Gastroesophageal sphincter (tissue), 4 donors: Measurements from ENCODE around the gene XCL2. TPM values are rescaled to one million over a fixed set of nuclear protein-coding genes. Genes with fewer than 3 reads are reported as not detected.
"Not testable (repeated sequence)": the region's sequence is repeated elsewhere in the genome, so short reads cannot be mapped to it uniquely, and the experiment has no call there.

ENCODE experiments used
- ATAC-seq: fragments of 150-250 bp; one replicate; pipeline ENCODE4 v1.9.1; 2016; ENCODE audit warnings: mild to moderate bottlenecking, moderate library complexity
- H3K27ac ChIP-seq, 4 donors: fragments of 200-600 bp; sonication (generic) in 3 of 4; 1 replicate in 3 of 4; 2 replicates in 1 of 4; pipeline ENCODE4 v1.5.1; 2016 to 2019
- H3K27me3 ChIP-seq: fragments of 200-600 bp; sonication (generic); one replicate; pipeline ENCODE4 v1.5.1; 2019
- H3K36me3 ChIP-seq, 2 donors: fragments of 200-600 bp; sonication (generic); one replicate each; pipeline ENCODE4 v1.5.1; 2019; ENCODE audit warnings: control low read depth in 1 of 2
- H3K4me1 ChIP-seq, 3 donors: fragments of 200-600 bp; sonication (generic); 1 replicate in 2 of 3; 2 replicates in 1 of 3; pipeline ENCODE4 v1.5.1; 2016 to 2019; ENCODE audit warnings: control low read depth in 2 of 3
- H3K4me3 ChIP-seq, 2 donors: fragments of 200-600 bp; sonication (generic); one replicate each; pipeline ENCODE4 v1.5.1; 2019; ENCODE audit warnings: mild to moderate bottlenecking in 1 of 2, moderate library complexity in 1 of 2
- H3K9me3 ChIP-seq, 3 donors: fragments of 200-600 bp; sonication (generic); one replicate each; pipeline ENCODE4 v1.5.1; 2017 to 2019; ENCODE audit warnings: control low read depth in 2 of 3
- EP300 ChIP-seq: sonication (generic); formaldehyde crosslinking; IDR thresholded peaks from one replicate; pipeline ENCODE4 v1.6.1; 2017; ENCODE audit warnings: antibody characterized with exemption, mild to moderate bottlenecking
- POLR2A ChIP-seq, 2 donors: fragments of 450-650 bp; IDR thresholded peaks; one replicate each; pipeline ENCODE4 v1.6.1; 2017; ENCODE audit warnings: antibody characterized with exemption in 2 of 2, mild to moderate bottlenecking in 2 of 2, moderate library complexity in 1 of 2
- POLR2AphosphoS5 ChIP-seq: sonication (generic); formaldehyde crosslinking; IDR thresholded peaks from one replicate; pipeline ENCODE4 v1.6.1; 2017; ENCODE audit warnings: antibody characterized with exemption
- WGBS, 2 donors: methylation state at CpG; one replicate each; pipeline ENCODE4 v1.1.5; 2018; ENCODE audit warnings: low coverage in 1 of 2; 5-methylcytosine and 5-hydroxymethylcytosine counted together
- total RNA-seq, 4 donors: library from RNA; depleted of rRNA; stranded (reverse); fragments of >200 nt; gene quantifications; one replicate each; pipeline ENCODE4 v1.1.0, GENCODE V29; 2016
- TF ChIP-seq, protein P1 (sequence below), 4 experiments: fragments of 200-600 bp in 2 of 4; fragments of 450-650 bp in 2 of 4; sonication (generic) in 1 of 4; IDR thresholded peaks; one replicate each; pipeline ENCODE4 v1.5.1; 2017 to 2019; ENCODE audit warnings: antibody characterized with exemption in 4 of 4, mild to moderate bottlenecking in 2 of 4, moderate library complexity in 2 of 4

Gene XCL2
- total RNA-seq, 4 donors from 2014 or later: 2.0 TPM; not detected in 3

DNA sequence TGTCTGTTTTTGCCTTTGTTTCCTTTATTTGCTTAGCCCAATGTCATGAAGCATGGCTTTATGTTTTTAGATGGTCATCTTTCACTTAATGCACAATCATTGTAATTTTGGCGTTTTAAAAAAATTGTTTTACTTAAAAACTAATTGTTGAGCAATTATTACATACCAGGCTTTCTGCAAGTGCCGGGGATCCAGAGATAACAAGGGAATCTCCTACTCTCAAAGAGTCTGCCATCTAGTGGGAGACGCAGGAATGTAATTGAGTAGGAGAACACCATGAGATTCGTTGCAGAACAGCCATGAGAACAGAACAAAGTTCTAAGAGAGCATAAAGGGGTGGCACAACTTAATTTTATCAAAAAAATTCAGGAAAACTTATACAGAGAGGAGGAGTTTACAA, 30.4 kb upstream of the XCL2 start:
- not testable (repeated sequence) for H3K4me1 ChIP-seq, ATAC-seq, H3K36me3 ChIP-seq, H3K4me3 ChIP-seq, H3K9me3 ChIP-seq, H3K27me3 ChIP-seq, H3K27ac ChIP-seq
- TF ChIP-seq, protein P1, sequence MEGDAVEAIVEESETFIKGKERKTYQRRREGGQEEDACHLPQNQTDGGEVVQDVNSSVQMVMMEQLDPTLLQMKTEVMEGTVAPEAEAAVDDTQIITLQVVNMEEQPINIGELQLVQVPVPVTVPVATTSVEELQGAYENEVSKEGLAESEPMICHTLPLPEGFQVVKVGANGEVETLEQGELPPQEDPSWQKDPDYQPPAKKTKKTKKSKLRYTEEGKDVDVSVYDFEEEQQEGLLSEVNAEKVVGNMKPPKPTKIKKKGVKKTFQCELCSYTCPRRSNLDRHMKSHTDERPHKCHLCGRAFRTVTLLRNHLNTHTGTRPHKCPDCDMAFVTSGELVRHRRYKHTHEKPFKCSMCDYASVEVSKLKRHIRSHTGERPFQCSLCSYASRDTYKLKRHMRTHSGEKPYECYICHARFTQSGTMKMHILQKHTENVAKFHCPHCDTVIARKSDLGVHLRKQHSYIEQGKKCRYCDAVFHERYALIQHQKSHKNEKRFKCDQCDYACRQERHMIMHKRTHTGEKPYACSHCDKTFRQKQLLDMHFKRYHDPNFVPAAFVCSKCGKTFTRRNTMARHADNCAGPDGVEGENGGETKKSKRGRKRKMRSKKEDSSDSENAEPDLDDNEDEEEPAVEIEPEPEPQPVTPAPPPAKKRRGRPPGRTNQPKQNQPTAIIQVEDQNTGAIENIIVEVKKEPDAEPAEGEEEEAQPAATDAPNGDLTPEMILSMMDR (IDR thresholded peaks at IDR 0.05): peak; percentile 22 to 72 (median 59)
- 15% methylated on average over 4 of the region's 4 CpGs; no CpG with 5 or more reads in 1 of the 2 donors for WGBS, 2 donors

DNA sequence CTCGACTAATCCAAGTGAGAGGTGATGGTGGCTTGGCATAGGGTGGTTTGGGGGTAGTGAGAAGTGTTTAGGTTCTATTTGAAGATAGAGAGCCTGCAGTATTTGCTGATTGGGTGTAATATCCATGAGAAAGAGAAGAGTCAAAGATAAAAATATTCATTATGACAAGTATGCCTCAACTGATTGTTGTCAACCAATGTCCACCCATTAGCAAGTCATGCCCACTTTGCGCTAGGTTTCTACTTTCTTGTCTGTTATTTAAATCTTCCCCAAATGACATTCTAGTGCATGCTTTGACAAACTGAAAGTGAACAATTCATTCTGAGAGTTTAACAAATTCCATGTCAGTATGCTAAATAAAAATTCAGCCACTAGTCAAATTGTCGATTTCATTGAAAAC, 28.8 kb upstream of the XCL2 start:
- 93 to 100% methylated on average over 3 of the region's 3 CpGs for WGBS, 2 donors
- Histone ChIP-seq H3K4me3 (no peak overlapping the region), H3K4me1 (no peaks in the 10 kb centered on the region), H3K9me3 (no peaks in the 10 kb centered on the region), H3K27me3 (no peaks in the 10 kb centered on the region), H3K36me3 (no peaks in the 10 kb centered on the region), H3K27ac (no peak overlapping the region)
- TF ChIP-seq POLR2AphosphoS5 (no peak), POLR2A (IDR thresholded peaks at IDR 0.05) (no peak), EP300 (no peak)
- TF ChIP-seq, protein P1 (IDR thresholded peaks at IDR 0.05): no peak
- ATAC-seq: no peak

DNA sequence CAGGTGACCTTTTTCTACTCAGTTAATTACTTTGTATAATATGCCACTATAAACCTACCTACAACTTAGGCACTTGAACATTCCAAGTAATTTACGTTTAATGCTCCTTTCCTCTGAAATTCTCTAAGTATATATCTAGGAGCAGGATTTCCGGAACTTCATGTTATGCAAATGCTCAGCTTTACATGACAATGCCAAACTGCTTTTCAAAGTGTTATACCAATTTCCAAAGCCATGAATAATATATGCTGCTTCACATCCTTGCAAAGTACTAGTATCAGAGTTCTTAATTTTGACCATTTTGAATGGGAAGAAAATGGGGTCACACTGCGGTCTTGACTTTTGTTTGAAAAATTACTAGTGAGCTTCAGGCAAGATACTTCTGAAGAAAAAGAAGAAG, 26.9 kb upstream of the XCL2 start:
- H3K27me3 ChIP-seq: no peaks in the 10 kb centered on the region
- no peak for ATAC-seq
- TF ChIP-seq EP300 (no peak), POLR2A (IDR thresholded peaks at IDR 0.05) (no peak), POLR2AphosphoS5 (no peak)
- TF ChIP-seq, protein P1 (IDR thresholded peaks at IDR 0.05): no peak
- no peaks in the 10 kb centered on the region for H3K9me3 ChIP-seq
- WGBS, 2 donors: 76 to 98% methylated on average over 3 of the region's 3 CpGs
- no peaks in the 10 kb centered on the region for H3K4me1 ChIP-seq
- H3K4me3 ChIP-seq: no peak overlapping the region
- H3K27ac ChIP-seq: no peak overlapping the region
- no peaks in the 10 kb centered on the region for H3K36me3 ChIP-seq

DNA sequence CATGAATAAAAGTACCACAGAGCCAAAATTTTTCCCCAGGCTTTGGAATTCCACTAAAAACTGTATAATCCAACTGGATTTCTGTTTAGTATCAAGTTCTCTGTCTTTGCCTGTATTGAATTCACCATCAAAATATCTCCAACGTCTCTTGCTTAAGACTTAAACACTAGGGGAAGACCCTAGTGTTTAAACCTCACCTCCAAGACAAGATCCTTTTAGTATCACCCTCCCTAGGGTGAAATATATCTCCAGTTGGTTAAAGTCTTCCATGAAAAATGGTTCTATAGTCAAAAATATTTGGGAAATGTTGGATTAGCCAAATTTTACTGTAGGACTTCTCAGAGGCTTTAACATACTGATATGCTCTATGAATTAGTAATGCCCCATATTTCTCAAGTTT, 24.5 kb upstream of the XCL2 start:
- ATAC-seq: no peak
- H3K9me3 ChIP-seq: no peaks in the 10 kb centered on the region
- H3K27me3 ChIP-seq: no peaks in the 10 kb centered on the region
- no peaks in the 10 kb centered on the region for H3K36me3 ChIP-seq
- no peaks in the 10 kb centered on the region for H3K4me1 ChIP-seq
- no peak overlapping the region for H3K27ac ChIP-seq
- 56 to 70% methylated on average over 1 of the region's 1 CpG for WGBS, 2 donors
- H3K4me3 ChIP-seq: no peak overlapping the region
- TF ChIP-seq, protein P1 (IDR thresholded peaks at IDR 0.05): no peak
- TF ChIP-seq EP300 (no peak), POLR2A (IDR thresholded peaks at IDR 0.05) (no peak), POLR2AphosphoS5 (no peak)

DNA sequence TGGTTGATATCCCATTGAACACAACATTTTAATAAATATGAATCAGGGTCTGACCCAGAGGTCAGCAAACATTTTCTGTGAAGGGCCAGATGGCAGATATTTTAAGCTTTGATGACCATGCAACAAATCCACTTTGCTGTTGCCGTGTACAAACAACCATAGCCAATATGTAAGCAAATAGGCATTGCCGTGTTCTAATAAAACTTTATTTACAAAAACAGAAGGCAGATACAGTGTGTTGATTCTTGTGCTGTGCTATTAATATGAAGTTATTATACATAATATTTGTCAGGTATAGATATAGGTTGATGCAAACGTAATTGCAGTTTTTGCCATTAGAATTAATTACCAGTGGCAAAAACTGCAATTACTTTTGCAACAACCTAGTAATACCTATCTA, 23.8 kb upstream of the XCL2 start:
- Histone ChIP-seq H3K27me3 (no peaks in the 10 kb centered on the region), H3K27ac (no peak overlapping the region), H3K4me3 (no peak overlapping the region), H3K36me3 (no peaks in the 10 kb centered on the region), H3K9me3 (no peaks in the 10 kb centered on the region), H3K4me1 (no peaks in the 10 kb centered on the region)
- ATAC-seq: no peak
- WGBS, 2 donors: 91 to 92% methylated on average over 3 of the region's 3 CpGs
- no peak for TF ChIP-seq POLR2AphosphoS5
- no peak for TF ChIP-seq POLR2A (IDR thresholded peaks at IDR 0.05)
- TF ChIP-seq, protein P1 (IDR thresholded peaks at IDR 0.05): no peak
- TF ChIP-seq EP300: no peak
